Thyroid gland (tissue), 4 donors: ENCODE measurements around the gene KRTAP19-7.

Source experiments
- CTCF ChIP-seq, 6 experiments: fragments of 200-600 bp in 3 of 6; fragments of 450-650 bp in 3 of 6; sonication (generic) in 3 of 6; IDR thresholded peaks; one replicate each; pipeline ENCODE4 v1.5.1; 2016 to 2019; ENCODE audit warnings: antibody characterized with exemption in 6 of 6, mild to moderate bottlenecking in 2 of 6, inconsistent platforms in 1 of 6, moderate library complexity in 1 of 6
- POLR2A ChIP-seq, 2 donors: fragments of 450-650 bp; IDR thresholded peaks; one replicate each; pipeline ENCODE4 v1.6.1; 2017; ENCODE audit warnings: antibody characterized with exemption in 2 of 2, mild to moderate bottlenecking in 2 of 2, moderate library complexity in 1 of 2

GRCh38 chr21:30605968-30606367 lies 44.9 kb upstream of the KRTAP19-7 start:
- no peak for TF ChIP-seq CTCF (IDR thresholded peaks at IDR 0.05)
- TF ChIP-seq POLR2A (IDR thresholded peaks at IDR 0.05) = no peak
